SU-DHL-6 (cell line): ENCODE results near the gene PUSL1.

Source experiments
- EZH2phosphoT487 ChIP-seq: fragments of 200-600 bp; sonication (generic), shearing (Covaris generic); conservative IDR thresholded peaks from 2 replicates; pipeline ENCODE4 v1.6.1; 2018; ENCODE audit warnings: mild to moderate bottlenecking, antibody characterized with exemption, low read length, moderate library complexity, mixed read lengths
- TF ChIP-seq, protein P1 (sequence below): fragments of 200-600 bp; sonication (generic); IDR thresholded peaks from one replicate; pipeline ENCODE4 v1.5.1; 2017; ENCODE audit warnings: antibody characterized with exemption, mild to moderate bottlenecking, low read length, moderate library complexity; ENCODE audit not compliant: insufficient read depth, poor library complexity, severe bottlenecking

DNA sequence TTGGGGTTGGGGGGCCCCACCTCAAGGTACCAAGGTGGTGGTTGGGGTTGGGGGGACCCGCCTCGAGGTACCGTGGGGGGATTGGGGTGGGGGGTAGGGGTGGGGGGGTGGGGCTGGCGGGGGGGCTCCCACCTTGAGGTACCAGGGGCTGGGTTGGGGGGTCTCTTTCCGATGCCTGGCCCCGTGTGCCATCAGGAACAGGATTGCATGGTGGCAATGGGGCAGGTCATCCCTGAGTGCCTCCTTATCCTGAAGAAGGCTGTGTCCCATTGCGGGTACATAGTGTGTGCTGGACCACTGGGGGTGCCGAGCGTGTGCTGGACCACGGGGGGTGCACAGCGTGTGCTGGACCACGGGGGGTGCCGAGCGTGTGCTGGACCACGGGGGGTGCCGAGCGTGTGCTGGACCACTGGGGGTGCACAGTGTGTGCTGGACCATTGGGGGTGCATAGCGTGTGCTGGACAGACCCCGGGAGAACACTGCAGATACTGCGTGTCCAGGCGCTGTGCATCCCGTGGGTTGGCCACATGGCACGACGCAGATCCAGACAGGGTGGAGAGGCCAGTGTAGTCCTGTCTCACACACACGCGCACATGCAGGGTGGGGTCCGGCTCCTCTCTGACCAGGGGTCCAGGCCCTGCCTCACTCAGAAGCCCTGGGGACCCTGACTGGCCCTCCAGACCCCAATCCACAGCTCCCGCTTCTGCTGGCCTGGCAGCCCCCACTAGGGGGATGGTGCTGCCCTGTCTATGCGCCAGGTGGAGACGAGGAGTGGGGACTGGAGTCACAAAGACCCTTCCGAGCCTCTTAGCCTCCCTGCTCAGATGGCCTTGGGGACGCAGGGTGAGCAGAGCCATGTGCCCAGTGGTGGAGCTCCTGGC is 23.9 kb upstream of the PUSL1 start:
- no peak for TF ChIP-seq EZH2phosphoT487
- TF ChIP-seq, protein P1, sequence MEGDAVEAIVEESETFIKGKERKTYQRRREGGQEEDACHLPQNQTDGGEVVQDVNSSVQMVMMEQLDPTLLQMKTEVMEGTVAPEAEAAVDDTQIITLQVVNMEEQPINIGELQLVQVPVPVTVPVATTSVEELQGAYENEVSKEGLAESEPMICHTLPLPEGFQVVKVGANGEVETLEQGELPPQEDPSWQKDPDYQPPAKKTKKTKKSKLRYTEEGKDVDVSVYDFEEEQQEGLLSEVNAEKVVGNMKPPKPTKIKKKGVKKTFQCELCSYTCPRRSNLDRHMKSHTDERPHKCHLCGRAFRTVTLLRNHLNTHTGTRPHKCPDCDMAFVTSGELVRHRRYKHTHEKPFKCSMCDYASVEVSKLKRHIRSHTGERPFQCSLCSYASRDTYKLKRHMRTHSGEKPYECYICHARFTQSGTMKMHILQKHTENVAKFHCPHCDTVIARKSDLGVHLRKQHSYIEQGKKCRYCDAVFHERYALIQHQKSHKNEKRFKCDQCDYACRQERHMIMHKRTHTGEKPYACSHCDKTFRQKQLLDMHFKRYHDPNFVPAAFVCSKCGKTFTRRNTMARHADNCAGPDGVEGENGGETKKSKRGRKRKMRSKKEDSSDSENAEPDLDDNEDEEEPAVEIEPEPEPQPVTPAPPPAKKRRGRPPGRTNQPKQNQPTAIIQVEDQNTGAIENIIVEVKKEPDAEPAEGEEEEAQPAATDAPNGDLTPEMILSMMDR: no peak
